ENCODE measurements around the gene GPX2.

The GPX2 gene

GRCh38 chr14:64958743-64959142 lies 16.2 kb upstream of the GPX2 start:
- no peak for DNase-seq

GRCh38 chr14:64958201-64958600 lies 15.7 kb upstream of the GPX2 start:
- no peak for DNase-seq

- DNase-seq = no peak
These were observed 14.3 kb upstream of the GPX2 start for GRCh38 chr14:64956697-64957406.

GRCh38 chr14:64955297-64955696 lies 12.8 kb upstream of the GPX2 start:
- DNase-seq = no peak

GRCh38 chr14:64954491-64955240 lies 12.1 kb upstream of the GPX2 start:
- DNase-seq = no peak

GRCh38 chr14:64953661-64954060 lies 11.1 kb upstream of the GPX2 start:
- DNase-seq = no peak

- DNase-seq = no peak
These were observed 10.7 kb upstream of the GPX2 start for GRCh38 chr14:64953310-64953654.

- no peak for DNase-seq
These were observed 10.2 kb upstream of the GPX2 start for GRCh38 chr14:64952598-64953309.

- no peak for DNase-seq
These were observed 9.2 kb upstream of the GPX2 start for GRCh38 chr14:64951724-64952123.

- DNase-seq = no peak
These were observed 8.7 kb upstream of the GPX2 start for GRCh38 chr14:64951291-64951690.

GRCh38 chr14:64950889-64951288 lies 8.3 kb upstream of the GPX2 start:
- no peak for DNase-seq

GRCh38 chr14:64948612-64949210 lies 6.2 kb upstream of the GPX2 start:
- DNase-seq = no peak

GRCh38 chr14:64947710-64948611 lies 5.4 kb upstream of the GPX2 start:
- no peak for DNase-seq

- DNase-seq = no peak
These were observed 3.9 kb upstream of the GPX2 start for GRCh38 chr14:64946310-64947045.

- DNase-seq = no peak
These were observed 3.1 kb upstream of the GPX2 start for GRCh38 chr14:64945431-64946178.

GRCh38 chr14:64944861-64945260 lies 2.3 kb upstream of the GPX2 start:
- no peak for DNase-seq

- no peak for DNase-seq
These were observed 1.5 kb upstream of the GPX2 start for GRCh38 chr14:64944041-64944440.

- DNase-seq = no peak
These were observed 1.0 kb upstream of the GPX2 start for GRCh38 chr14:64943556-64943955.

GRCh38 chr14:64940336-64940910 lies 2.1 kb downstream of the GPX2 start:
- DNase-seq = no peak

- DNase-seq = no peak
These were observed 2.7 kb downstream of the GPX2 start for GRCh38 chr14:64939817-64940190.

Data from NCI-H345 (cell line).